ENCODE data around the gene TOMM6.
"Not testable (repeated sequence)": the region's sequence is repeated elsewhere in the genome, so short reads cannot be mapped to it uniquely, and the experiment has no call there.

TOMM6 gene

GRCh38 chr6:41759905-41760579 lies 27.5 kb upstream of the TOMM6 start:
- ChIA-PET CTCF (interaction anchor here (1.0 to 1.6 kb wide), 3 partner anchors 8 to 17 kb away, joined by 3 to 5 read pairs (median 4); no protein-coding TSS in a partner anchor), POLR2A (no interaction called here)
- no peak for DNase-seq (ENCODE audit: extremely low spot score)
- no peak for TF ChIP-seq CTCF (IDR thresholded peaks at IDR 0.05; ENCODE audit: control extremely low read depth, extremely low read depth, low read depth, missing control alignments)

- no peak for DNase-seq (ENCODE audit: extremely low spot score)
- POLR2A ChIA-PET: no interaction called here
- TF ChIP-seq CTCF (IDR thresholded peaks at IDR 0.05; ENCODE audit: control extremely low read depth, extremely low read depth, low read depth, missing control alignments): no peak
- CTCF ChIA-PET: interaction anchor here (0.7 to 1.0 kb wide), 2 partner anchors 14 to 23 kb away, joined by 3 to 4 read pairs; no protein-coding TSS in a partner anchor
Measured at GRCh38 chr6:41763470-41763869, 24.0 kb upstream of the TOMM6 start.

GRCh38 chr6:41766043-41766664 lies 21.3 kb upstream of the TOMM6 start:
- DNase-seq (ENCODE audit: extremely low spot score); POLR2A ChIA-PET: not testable (repeated sequence)
- CTCF ChIA-PET: interaction anchor here (0.9 to 1.5 kb wide), 4 partner anchors 9 to 398 kb away, joined by 3 to 4 read pairs (median 3); no protein-coding TSS in a partner anchor

GRCh38 chr6:41767112-41767833 lies 20.2 kb upstream of the TOMM6 start:
- ChIA-PET CTCF (interaction anchor here (0.9 to 4.0 kb wide), 9 partner anchors 8 to 399 kb away, joined by 3 to 22 read pairs (median 4); partner anchors contain the start of genes PGC and TOMM6), POLR2A (no interaction called here)
- DNase-seq (ENCODE audit: extremely low spot score): no peak
- TF ChIP-seq CTCF (IDR thresholded peaks at IDR 0.05; ENCODE audit: control extremely low read depth, extremely low read depth, low read depth, missing control alignments): no peak

- ChIA-PET CTCF (interaction anchor here (0.6 to 4.0 kb wide), 10 partner anchors 9 to 275 kb away, joined by 3 to 22 read pairs (median 3); partner anchors contain the start of genes PGC and TOMM6), POLR2A (no interaction called here)
- TF ChIP-seq CTCF (IDR thresholded peaks at IDR 0.05; ENCODE audit: control extremely low read depth, extremely low read depth, low read depth, missing control alignments): no peak
- DNase-seq (ENCODE audit: extremely low spot score): no peak
Measured at GRCh38 chr6:41768545-41769308, 18.8 kb upstream of the TOMM6 start.

GRCh38 chr6:41769376-41769775 lies 18.1 kb upstream of the TOMM6 start:
- no peak for TF ChIP-seq CTCF (IDR thresholded peaks at IDR 0.05; ENCODE audit: control extremely low read depth, extremely low read depth, low read depth, missing control alignments)
- no peak for DNase-seq (ENCODE audit: extremely low spot score)
- ChIA-PET POLR2A (no interaction called here), CTCF (interaction anchor here (0.6 to 4.0 kb wide), 5 partner anchors 18 to 275 kb away, joined by 3 to 22 read pairs (median 3); partner anchors contain the start of gene TOMM6)
